Measurements from ENCODE around the gene SHB.
A peak's percentile ranks its signal among the peaks of the same experiment; 100 is the strongest.
"Not testable (repeated sequence)": the region's sequence is repeated elsewhere in the genome, so short reads cannot be mapped to it uniquely, and the experiment has no call there.

Gene SHB

GRCh38 chr9:37965676-37966345, 103.2 kb downstream of the SHB start:
- not testable (repeated sequence) for DNase-seq

GRCh38 chr9:37965116-37965515, 103.9 kb downstream of the SHB start:
- no peak for DNase-seq

DNA sequence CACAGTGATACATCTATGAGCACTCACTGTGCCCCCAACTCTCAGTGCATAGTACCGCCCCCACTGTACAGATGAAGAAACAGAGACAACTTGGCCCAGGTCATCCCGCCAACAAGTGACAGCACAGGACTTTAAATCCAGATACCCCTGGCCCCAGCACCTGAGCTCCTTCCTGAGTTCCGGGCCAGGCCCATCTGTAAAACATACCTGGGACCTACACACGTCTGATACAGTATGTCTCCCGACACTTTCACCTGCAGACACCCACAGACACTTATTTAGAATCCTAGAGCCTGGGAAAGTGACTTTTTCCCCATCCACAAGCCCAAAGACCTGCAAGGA, 104.3 kb downstream of the SHB start:
- no peak for DNase-seq

GRCh38 chr9:37963936-37964739, 104.9 kb downstream of the SHB start:
- DNase-seq = no peak

DNA sequence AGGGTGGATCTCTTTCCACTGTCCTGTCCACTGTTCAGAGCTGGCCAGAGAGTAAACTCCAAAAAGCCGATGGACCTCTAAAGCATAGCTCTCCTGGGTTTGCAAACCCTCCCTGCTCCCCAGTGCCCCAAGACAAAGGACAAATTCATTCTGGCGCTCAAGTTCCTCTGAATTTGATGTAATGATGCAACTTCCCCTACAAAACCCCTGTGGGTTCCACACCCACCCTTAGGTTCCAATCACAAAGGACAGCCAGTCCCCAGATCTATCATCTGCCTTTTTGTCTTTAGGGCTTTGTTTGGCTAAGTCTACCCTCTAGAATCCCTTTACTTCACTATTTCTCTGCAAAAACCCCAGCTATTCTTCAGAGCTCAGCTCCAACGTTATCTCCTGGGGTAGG, 107.7 kb downstream of the SHB start:
- no peak for DNase-seq

DNA sequence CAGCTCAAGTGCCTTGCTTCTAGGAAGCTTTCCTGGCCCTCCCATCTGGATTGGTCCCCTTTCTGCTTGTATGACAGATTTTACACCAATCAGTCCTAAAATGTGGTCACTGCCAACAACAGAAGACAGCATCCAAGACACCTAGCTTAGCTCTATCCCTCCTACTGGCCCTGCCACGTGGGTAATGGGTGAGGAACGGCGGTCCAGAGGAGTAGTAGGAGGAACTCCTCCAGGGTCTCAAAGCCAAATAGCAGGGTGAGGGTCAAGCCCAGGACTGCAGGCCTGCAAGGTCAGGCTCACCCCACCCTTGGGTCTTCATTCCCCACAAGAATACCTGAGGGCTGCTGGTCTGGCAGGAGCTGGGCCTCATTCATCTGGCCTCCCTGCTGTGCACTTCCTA, 108.4 kb downstream of the SHB start:
- no peak for DNase-seq

GRCh38 chr9:37959976-37960375, 109.1 kb downstream of the SHB start:
- DNase-seq = no peak

- DNase-seq = no peak
These were observed 110.9 kb downstream of the SHB start for GRCh38 chr9:37958154-37958553.

- DNase-seq = no peak
These were observed 111.4 kb downstream of the SHB start for GRCh38 chr9:37957664-37957953.

- no peak for DNase-seq
These were observed 111.9 kb downstream of the SHB start for GRCh38 chr9:37956904-37957663.

- DNase-seq = no peak
These were observed 112.6 kb downstream of the SHB start for GRCh38 chr9:37956423-37956820.

DNA sequence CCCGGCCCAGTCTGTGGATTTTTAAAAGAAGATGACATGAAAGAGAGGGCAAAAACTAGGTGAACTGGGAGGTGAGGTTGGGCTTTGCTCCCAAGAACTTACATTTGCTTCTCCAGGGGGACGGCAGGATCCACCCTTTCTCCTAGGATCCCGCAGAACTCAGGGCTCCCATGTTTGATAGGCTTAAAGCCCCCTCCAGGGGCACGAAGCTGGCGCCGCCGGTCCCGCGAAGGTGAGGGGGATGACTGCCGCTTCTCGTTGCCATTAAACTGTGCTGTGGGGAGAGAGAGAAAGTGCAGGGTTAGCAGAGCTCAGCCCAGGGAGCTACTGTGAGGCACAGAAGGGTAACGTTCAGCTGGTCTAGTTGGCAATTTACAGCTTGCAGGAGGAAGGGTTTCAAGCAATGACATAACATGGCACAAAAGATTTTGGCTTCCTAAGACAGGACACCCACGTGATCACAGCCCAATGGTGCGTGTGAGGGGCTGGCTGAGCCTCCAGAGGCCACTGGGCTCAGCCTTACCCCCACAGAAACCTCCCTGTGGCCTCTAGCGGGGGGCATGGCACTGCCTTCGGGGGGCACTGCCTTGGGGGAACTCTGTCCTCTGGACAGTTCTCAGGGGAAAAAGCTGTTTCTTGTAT, 113.1 kb downstream of the SHB start:
- DNase-seq = no peak

DNA sequence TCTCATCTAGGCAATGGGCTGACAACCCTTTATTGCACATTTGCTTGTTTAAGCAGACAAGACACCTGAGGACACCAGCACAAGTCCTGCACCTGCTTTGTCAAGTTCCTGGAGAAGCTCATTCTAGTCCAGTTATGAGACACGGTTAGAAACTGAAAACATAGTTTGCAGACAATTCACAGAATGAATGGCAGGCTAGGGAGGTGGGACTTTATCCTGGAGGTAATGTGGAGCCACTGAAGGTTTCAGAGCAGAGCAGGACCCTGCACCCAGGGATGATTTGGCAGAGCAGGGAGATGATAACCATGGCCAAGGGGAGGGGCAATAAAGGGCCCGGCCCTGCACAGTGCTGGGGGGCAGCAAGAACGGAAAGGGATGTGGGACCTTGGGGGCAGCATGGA, 114.4 kb downstream of the SHB start:
- no peak for DNase-seq

GRCh38 chr9:37953775-37954437, 115.1 kb downstream of the SHB start:
- peak; percentile 17 for DNase-seq

- no peak for DNase-seq
These were observed 115.7 kb downstream of the SHB start for GRCh38 chr9:37953206-37953774.

DNA sequence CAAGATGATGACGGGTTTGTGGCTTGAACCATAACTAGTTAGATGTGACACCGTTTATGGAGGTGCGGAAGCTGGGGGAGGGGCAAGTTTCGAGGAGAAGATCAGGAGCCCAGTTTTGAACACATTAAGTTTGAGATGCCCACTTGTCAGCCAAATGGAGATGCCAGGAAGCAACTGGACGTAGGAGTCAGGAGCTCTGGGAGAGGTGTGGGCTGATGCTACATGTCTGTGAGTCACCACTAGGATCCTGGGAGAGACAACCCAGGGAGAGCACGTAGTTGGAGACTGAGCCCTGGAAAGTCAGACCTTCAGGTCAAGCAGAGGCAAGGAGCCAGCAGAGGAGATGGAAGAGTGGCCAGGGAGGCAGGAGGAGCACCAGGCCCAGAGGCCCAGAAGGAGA, 116.3 kb downstream of the SHB start:
- no peak for DNase-seq

- DNase-seq = no peak
These were observed 117.2 kb downstream of the SHB start for GRCh38 chr9:37951671-37952449.

DNA sequence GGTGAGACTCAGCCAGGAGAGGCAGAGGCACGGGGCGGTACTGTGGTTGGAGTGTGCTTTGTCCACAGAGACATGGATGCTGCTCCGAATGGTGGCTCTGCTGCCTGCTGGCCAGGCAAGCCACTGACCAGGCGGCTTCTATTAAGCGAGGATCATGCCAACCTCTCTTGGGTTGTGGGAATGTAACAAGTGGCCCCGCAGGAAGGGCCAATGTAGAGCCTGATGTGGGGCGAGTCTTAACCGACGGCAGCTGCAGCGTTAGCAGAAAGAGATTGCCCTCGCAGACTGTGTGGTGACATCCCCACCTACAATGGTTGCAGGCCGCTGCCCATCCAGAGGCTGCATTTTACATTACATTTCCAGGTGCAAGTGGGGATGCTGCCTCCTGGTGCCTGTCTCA, 118.5 kb downstream of the SHB start:
- DNase-seq = no peak

- DNase-seq = no peak
These were observed 119.5 kb downstream of the SHB start for GRCh38 chr9:37949576-37949975.

- DNase-seq = no peak
These were observed 120.5 kb downstream of the SHB start for GRCh38 chr9:37948417-37948980.

DNA sequence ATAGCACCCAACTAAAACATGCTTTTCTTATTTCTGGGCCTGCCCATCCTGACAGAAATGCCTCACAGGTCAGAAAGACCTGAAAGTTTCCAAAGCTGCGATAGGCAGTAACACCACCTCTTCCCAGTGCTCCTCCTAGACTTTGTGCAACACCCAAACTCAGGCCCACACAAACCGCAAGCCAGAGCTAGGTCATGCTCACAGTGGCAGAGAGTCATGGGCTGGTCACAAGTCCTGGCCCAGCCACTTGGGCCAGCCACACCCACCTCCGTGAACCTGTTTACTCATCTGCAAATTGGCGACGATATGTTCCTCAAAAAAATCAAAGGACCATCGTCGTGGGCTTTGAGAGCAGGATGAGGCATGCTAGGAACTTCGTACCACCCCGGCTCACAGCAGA, 121.0 kb downstream of the SHB start:
- DNase-seq = no peak

- no peak for DNase-seq
These were observed 121.6 kb downstream of the SHB start for GRCh38 chr9:37947471-37947870.
